Panc1 (cell line): ENCODE results near the gene NKPD1.

Experiments used
- CTCF ChIP-seq: fragments of 450-650 bp; IDR thresholded peaks from 2 replicates; pipeline ENCODE4 v1.5.1; 2017; ENCODE audit warnings: mild to moderate bottlenecking
- POLR2AphosphoS5 ChIP-seq: IDR thresholded peaks from 2 replicates; pipeline ENCODE4 v1.6.1; 2012; ENCODE audit warnings: mild to moderate bottlenecking, low read depth, low read length, moderate library complexity

GRCh38 chr19:45202637-45203036 is 41.9 kb upstream of the NKPD1 start:
- no peak for TF ChIP-seq POLR2AphosphoS5
- no peak for TF ChIP-seq CTCF
